GM19099 (cell line): ENCODE results near the gene CPT1A.

ENCODE experiments used
- POLR2A ChIP-seq: IDR thresholded peaks from 3 replicates; pipeline ENCODE4 v1.6.1; 2011; ENCODE audit warnings: low read depth; ENCODE audit not compliant: insufficient read length; ENCODE audit errors: extremely low read depth

The CPT1A gene

DNA sequence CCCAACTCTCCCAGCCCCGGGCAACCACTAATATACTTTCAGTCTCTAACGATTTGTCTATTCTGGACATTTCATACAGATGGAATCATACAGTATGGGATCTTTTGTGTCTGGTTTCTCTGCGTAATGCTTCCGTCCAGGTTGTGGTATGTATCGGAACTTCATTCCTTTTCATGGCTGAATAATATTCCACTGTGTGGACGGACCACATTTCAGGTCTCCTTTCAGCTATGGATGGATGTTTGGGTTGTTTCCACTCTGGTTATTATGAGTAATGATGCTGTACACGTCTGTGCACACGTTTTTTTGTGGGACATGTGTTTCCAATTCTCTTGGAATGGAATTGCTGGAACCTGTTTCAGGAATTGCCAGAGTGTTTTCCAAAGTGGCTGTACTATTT is 17.4 kb upstream of the CPT1A start:
- TF ChIP-seq POLR2A, result no peak

DNA sequence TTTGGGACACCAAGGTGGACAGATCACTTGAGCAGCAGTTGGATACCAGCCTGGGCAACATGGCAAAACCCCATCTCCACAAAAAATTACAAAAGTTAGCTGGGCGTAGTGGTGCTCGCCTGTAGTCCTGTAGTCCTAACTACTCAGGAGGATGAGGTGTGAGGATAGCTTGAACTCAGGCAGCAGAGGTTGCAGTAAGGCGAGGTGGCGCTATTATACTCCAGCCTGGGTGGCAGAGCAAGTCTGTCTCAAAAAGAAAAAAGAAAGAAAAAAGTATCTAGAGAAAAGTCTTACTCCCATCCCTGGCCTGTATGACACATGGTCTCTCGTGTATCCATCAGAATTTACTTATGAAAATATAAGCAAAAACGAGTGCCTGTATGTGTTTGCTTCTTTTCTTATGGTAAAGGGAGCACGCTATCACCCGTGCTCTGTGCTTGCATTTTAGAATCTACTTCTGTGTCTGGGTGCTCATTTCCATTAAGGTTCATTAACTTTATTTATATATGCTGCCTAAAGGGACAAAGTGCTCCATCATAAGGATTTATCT is 15.4 kb upstream of the CPT1A start:
- TF ChIP-seq POLR2A, result no peak

DNA sequence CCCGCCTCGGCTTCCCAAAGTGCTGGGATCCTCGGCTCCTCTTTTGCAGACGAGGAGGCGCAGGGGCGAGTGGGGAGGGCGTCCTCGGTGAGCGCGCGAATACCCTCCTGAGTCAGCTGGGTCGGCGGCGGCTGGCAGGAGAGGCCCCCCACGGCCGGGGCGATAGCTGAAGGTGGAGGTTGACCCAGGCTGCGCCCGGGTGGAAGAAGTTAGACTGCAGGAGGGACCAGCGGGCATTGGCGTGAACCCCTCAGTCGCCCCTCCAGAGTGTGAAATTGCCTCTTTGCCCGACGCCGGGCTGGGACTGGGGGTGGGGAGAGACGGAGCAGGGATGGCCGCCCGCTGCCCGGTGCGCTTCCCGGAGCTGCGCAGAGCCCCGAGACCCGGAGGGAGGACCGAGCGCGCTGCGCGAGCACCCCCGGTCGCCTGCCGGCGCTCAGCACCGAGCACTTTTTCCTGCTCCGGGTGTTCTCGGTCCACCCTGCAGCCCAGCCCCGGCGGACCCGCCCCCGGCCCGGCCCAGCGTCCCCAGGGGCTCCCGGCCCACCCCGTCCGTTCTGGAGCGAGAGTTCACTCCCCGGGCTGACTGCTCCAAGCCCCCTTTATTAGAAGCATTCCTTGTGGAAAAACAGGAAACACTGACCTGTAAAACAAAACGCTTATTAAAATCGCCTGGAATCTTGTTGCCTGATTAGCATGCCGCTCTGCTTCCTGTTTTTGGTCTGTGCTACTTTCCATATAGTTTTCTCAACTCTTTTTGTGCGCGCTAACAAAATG is 13.7 kb upstream of the CPT1A start:
- TF ChIP-seq POLR2A, result no peak

DNA sequence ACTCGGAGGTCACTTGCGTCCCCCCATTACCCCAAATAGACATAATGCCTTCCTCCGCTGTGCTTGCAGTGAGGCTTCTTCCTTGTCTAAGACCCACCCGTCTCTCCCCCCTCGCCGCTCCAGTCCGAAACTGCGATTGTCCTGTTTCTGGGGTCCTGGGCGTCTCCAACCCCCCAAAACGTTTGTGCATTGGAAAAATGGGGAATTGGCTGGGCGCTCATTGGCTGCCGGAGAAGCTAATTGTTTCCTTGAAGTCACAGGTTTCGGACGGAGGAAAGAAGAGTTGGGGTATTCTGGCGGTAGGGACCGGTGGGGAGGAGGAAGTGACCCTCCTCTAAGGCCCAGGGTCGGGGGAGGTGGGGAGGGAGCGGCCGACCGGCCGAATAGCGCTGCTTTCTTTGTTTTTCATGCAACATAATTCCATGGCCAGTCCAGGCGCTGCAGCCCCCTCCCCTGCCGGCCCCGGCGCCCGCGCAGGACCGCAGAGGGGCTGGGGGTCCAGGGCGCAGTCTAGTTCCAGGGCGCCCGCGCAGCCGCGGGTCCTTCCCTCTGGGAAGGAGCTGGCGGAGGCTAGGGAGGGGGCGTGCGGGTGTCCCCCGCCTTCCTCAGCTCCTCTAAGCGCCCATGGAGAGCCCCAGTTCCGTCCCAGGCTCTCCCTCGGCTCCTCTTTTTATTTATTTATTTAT is 12.7 kb upstream of the CPT1A start:
- no peak for TF ChIP-seq POLR2A

DNA sequence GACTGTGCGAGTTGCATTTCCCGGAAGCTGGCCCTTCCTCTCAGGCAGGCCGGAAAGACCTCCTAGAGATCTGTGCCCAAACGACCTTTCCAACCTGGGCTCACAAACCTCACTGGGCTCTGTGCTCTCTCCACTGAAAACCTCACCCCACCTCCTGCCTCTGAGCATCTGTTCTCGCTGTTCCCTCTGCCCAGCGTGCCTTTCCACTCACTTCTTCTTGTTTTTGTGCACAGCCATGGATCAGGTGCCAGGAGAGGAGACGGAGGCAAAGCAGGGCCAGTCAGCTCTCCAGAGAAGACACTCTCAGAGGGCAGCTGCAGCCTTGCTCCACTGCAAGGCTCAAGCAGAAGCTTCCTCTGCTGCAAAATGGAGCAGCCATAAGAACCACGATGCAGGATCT is 10.9 kb upstream of the CPT1A start:
- no peak for TF ChIP-seq POLR2A

DNA sequence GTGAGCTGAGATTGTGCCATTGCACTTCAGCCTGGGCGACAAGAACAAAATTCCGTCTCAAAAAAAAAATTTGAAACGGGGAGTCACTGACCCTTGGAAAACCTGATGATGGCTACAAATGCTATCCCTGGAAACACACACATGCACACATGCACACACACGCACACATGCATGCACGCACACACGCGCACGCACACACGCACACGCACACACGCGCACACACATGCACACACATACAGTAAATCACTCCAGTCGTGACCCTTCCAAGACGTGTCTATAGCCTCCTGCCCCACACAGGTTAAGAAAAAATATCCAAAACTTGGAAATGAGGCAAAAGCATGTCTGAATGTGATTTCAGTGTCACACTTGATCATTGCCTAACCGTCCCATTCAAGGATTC is 6.7 kb upstream of the CPT1A start:
- TF ChIP-seq POLR2A, result no peak

DNA sequence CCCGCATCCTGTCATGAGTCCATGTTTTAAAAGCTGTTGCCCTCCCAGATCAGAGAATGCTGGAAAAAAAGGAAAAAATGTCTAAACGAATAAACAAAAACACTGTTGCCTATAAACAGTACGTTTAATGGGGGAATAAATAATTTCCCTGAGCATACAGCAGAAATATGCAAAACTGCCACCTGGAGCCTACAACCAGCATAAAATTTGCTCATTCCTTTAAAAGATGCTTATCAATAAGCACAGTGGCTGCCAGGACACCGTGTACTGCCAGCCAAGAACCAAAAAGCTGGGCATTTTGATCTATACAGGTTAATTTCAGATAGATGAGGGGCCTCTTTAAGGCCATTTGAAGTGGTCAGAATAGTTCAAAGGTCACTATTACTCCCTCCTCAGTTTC is 5.7 kb upstream of the CPT1A start:
- no peak for TF ChIP-seq POLR2A

DNA sequence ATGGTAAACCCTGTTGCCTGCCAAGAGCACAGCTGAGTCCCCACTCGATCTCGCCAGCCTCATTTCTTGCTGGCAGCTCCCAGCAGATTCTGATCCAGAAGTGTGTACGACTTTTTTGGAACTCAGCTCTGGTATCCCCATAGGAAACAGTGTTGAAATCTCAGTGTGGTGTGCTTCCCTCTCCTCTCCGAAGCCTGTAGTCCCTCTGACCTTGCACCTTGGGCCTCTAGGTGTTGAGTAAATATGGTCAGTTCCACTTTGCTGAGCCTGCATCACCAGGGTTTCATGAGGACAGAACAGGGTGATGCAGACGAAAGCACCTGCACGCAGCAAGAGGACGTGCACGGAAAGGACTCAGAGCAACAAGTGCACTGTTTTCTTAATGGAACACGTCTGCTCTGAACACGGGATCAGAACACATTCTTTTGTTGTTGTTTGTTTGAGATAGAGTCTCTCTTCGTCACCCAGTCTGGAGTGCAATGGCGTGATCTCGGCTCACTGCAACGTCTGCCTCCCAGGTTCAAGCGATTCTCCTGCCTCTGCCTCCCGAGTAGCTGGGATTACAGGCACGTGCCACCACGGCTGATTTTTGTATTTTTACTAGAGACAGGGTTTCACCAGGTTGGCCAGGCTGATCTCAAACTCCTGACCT is 3.8 kb upstream of the CPT1A start:
- TF ChIP-seq POLR2A, result no peak

DNA sequence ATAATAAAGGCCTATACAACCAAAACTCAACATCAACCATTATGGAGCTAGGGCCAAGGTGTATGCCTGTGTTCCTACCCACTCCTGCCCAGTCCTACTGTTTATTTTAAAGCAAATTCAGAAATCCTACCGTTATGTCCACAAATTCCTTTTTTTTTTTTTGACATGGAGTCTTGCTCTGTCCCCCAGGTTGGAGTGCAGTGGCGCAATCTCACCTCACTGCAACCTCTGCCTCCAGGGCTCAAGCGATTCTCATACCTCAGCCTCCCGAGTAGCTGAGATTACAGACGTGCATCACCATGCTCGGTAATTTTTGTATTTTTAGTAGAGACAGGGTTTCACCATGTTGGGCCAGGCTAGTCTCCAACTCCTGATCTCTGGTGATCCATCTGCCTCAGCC is 3.1 kb upstream of the CPT1A start:
- no peak for TF ChIP-seq POLR2A

DNA sequence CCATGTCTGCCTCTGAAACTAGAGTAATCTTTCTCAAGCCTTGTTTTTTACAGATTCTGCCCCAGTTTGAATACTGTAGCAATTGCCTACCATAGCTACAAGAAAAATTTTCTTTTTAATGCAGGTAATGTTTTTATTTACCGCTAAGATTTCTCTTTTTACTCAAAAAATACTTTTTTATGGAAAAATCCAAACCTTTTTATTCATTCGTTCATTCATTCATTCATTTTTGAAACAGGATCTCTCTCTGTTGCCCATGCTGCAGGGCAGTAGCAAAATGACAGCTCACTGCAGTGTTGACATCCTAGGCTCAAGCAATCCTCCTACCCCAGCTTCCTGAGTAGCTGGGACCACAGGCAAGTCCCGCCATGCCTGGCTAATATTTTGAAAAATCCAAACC is 2.7 kb upstream of the CPT1A start:
- no peak for TF ChIP-seq POLR2A

DNA sequence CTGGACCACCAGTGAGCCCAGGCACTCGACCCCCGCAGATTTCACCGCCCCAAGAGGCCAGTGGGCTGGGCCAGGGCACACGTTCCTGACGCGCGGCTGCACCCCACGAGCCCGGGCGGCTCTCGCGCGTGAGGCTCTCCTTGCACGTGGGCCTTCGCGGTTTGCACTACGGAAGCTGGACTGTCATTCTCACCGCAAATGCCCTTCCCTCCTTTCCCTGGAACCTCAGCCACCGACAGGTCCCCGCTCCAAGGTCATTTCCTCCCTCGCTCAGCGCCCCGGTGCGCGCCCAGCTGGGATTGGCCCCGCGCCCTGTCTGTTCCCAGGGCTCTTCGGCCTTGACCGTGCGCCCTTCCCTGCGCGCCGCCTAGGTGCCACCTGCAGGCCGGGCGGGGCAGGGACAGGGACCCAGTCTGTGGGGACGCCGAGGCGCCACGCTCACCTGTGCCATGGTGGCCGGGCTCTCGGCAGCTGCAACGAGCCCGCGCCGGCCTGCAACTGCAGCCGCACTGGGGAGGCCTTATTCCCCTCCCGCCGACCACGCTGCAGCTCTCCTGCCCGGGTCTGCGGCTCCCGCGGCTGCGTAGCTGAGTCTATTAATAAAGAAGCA is 2.1 kb upstream of the CPT1A start:
- TF ChIP-seq POLR2A, result peak; percentile 10

DNA sequence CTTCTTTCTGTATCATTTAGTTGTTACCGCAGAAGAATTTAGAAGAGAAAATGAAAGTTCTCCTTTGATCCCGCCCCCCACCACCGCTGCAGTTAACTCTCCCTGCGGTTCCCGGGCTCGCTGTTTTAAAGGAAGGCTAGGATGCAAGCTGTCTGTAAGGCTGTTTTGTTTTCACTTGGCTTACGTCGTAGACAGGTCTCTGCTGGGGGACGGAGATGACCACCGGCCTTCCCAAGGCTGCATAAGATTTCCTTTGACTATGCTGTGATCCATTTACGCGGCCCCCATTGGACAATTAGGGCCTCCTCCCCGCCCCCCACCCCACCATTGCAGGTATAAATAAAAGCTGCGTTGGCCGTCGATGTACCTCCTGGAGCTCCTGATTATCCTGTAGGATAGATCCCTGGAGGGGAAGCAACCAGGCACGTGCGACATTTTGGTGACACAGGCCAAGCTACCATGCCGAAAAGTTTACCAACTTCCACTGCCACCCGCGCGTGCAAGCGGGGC is 1.4 kb upstream of the CPT1A start:
- TF ChIP-seq POLR2A, result peak; percentile 25

DNA sequence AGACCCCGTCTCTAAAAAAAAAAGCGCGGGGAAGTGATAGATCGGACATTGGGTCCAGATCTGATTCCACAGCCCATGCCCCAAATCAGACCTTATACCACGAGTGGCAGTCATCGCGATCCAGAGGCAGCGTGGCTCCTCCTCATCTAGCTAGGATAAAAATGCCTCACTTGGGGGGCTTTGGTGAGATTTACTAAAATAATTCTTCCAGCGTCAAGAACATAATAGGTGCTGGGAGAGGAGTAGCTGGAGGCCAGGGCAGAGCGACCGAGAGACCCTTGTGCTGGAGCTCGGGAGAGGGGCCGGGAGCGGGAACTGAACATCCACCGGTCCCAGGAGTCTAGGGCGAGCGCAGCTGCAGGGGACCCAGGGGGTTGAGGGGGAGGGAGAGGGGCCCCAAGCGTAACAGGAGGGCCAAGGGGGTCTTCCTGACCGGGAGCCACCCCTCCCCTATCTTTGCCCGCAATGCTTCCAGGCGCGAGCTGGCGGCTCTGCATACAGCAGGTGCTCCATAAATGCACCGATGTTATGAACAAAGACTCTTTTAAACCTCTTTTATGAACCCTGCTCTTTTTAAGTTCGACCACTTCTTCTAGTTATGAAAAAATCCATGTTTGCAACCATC is 823 bp upstream of the CPT1A start:
- no peak for TF ChIP-seq POLR2A

DNA sequence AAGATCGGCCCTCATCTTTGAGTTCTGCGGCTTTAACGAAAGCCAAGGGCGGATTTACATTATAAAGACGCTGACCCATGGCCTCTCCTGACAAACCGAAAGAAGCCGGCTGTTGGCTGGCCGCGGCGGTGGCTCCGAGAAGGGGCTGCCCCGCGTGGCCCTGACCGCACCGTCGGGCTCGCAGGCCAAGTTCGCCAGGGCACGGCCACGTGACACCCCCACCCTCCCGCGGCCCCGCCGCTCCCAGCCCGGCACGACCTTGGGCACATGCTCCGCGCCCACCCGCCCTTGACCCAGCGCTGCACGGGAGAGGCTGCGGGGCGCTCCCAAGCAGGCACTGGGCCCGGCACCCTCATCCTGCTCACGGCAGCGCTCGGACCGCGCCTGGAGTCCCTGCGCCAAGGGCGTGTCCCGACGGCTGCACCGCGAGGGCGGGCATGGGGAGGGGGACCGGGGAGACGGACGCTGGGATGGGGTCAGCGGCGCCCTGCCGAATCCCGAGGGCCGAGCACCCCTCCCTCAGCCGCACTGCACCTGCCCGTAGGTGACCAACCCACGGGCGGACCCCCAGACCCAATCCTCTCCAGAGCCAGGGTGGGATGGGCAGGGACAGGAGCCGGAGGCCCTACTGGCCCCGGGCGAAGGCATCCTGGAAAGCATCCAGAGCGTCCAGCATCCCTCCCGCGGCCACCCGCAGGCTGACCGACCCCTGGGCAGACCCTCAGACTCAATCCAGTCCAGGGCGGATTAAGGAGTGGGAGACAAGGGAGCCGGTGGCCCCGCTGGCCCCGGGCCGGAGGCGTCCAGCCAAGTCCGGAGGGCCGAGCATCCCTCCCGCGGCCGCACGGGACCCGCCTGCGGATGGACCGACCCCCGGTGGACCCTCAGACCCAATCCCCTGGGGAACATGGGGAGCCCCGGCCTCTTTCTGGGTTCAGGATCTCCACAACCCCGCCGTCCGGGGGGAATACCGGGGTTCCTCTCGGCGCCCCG is 759 bp downstream of the CPT1A start:
- TF ChIP-seq POLR2A, result no peak
